ENCODE results near the gene CTNNA3.

CTNNA3 gene

GRCh38 chr10:67173787-67174186, 522.2 kb downstream of the CTNNA3 start:
- TF ChIP-seq CTCF (IDR thresholded peaks at IDR 0.05; ENCODE audit: control insufficient read depth, extremely low read depth, insufficient read depth), result no peak
- DNase-seq (ENCODE audit: low read depth), result no peak
- H3K4me3 ChIP-seq (ENCODE audit: low read depth, low read length), result no peak overlapping the region

DNA sequence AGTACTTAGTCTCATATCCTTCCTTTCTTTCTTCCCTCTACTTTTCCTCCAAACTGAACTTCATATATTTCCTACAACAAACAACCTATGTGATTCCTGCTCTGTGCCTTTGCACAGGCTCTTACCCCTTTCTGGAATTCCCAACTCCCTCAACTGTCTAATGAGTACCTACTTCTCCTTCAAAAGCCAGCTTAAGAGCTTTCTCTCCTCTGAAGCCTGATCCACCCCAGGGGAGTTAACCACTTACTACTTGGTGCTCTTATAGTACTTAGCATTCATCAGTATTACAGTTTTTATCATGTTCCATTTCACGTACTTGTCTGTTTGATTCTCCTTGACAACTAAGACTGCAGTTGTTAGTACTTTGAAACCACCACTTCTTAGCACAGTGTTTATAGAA, 524.0 kb downstream of the CTNNA3 start:
- no peak overlapping the region for H3K4me3 ChIP-seq (ENCODE audit: low read depth, low read length)
- DNase-seq (ENCODE audit: low read depth), result no peak
- TF ChIP-seq CTCF (IDR thresholded peaks at IDR 0.05; ENCODE audit: control insufficient read depth, extremely low read depth, insufficient read depth), result no peak

- no peak overlapping the region for H3K4me3 ChIP-seq (ENCODE audit: low read depth, low read length)
Observed at GRCh38 chr10:67156239-67156638, 539.8 kb downstream of the CTNNA3 start.

GRCh38 chr10:67151471-67151870, 544.5 kb downstream of the CTNNA3 start:
- TF ChIP-seq CTCF (IDR thresholded peaks at IDR 0.05; ENCODE audit: control insufficient read depth, extremely low read depth, insufficient read depth), result no peak
- H3K4me3 ChIP-seq (ENCODE audit: low read depth, low read length), result no peak overlapping the region
- no peak for DNase-seq (ENCODE audit: low read depth)

More at GRCh38 chr10:67156239-67156638, 539.8 kb downstream of the CTNNA3 start:
- no peak for DNase-seq (ENCODE audit: low read depth)
- TF ChIP-seq CTCF (IDR thresholded peaks at IDR 0.05; ENCODE audit: control insufficient read depth, extremely low read depth, insufficient read depth), result no peak

- no peak overlapping the region for H3K4me3 ChIP-seq (ENCODE audit: low read depth, low read length)
- no peak for DNase-seq (ENCODE audit: low read depth)
- TF ChIP-seq CTCF (IDR thresholded peaks at IDR 0.05; ENCODE audit: control insufficient read depth, extremely low read depth, insufficient read depth), result no peak
Observed at GRCh38 chr10:67144530-67144929, 551.5 kb downstream of the CTNNA3 start.

- DNase-seq (ENCODE audit: low read depth), result no peak
- H3K4me3 ChIP-seq (ENCODE audit: low read depth, low read length), result no peak overlapping the region
- no peak for TF ChIP-seq CTCF (IDR thresholded peaks at IDR 0.05; ENCODE audit: control insufficient read depth, extremely low read depth, insufficient read depth)
Observed at GRCh38 chr10:67141300-67141699, 554.7 kb downstream of the CTNNA3 start.

- DNase-seq (ENCODE audit: low read depth), result no peak
- no peak overlapping the region for H3K4me3 ChIP-seq (ENCODE audit: low read depth, low read length)
- no peak for TF ChIP-seq CTCF (IDR thresholded peaks at IDR 0.05; ENCODE audit: control insufficient read depth, extremely low read depth, insufficient read depth)
Observed at GRCh38 chr10:67140641-67141040, 555.4 kb downstream of the CTNNA3 start.

All from LNCaP clone FGC (cell line).